NB4 (cell line): ENCODE results near the gene SSBP3.

Experiments used
- POLR2A ChIP-seq: IDR thresholded peaks from 2 replicates; pipeline ENCODE4 v1.6.1; 2011; ENCODE audit warnings: mild to moderate bottlenecking; ENCODE audit not compliant: insufficient read length; ENCODE audit errors: extremely low read depth
- TF ChIP-seq, protein P1 (sequence below): IDR thresholded peaks from one replicate; pipeline ENCODE4 v1.5.1; 2012; ENCODE audit warnings: low read depth, low read length

DNA sequence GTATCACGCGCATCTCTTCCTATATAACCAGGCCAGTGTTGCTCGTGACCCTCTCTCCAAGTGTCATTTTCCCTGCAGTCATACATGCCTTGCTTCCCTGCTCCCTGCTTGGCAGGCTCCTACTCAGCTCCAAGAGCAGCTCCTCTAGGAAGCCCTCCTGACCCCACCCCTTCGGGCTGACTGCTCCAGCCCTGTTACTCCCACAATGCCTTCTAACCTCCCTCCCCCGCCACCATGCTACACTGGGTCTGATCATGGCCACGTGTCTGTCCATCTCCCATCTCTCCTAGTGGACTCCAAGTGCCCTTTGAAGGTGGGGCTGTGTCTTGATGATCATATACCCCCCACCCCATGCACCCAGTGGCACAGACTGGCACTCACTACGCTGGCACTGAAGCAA, 161.5 kb downstream of the SSBP3 start:
- TF ChIP-seq, protein P1, sequence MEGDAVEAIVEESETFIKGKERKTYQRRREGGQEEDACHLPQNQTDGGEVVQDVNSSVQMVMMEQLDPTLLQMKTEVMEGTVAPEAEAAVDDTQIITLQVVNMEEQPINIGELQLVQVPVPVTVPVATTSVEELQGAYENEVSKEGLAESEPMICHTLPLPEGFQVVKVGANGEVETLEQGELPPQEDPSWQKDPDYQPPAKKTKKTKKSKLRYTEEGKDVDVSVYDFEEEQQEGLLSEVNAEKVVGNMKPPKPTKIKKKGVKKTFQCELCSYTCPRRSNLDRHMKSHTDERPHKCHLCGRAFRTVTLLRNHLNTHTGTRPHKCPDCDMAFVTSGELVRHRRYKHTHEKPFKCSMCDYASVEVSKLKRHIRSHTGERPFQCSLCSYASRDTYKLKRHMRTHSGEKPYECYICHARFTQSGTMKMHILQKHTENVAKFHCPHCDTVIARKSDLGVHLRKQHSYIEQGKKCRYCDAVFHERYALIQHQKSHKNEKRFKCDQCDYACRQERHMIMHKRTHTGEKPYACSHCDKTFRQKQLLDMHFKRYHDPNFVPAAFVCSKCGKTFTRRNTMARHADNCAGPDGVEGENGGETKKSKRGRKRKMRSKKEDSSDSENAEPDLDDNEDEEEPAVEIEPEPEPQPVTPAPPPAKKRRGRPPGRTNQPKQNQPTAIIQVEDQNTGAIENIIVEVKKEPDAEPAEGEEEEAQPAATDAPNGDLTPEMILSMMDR, result no peak
- TF ChIP-seq POLR2A, result no peak
